ENCODE data around the gene PCDHA7. TPM values are rescaled to one million over a fixed set of nuclear protein-coding genes. Genes with fewer than 3 reads are reported as not detected.
"Not testable (repeated sequence)": the region's sequence is repeated elsewhere in the genome, so short reads cannot be mapped to it uniquely, and the experiment has no call there.

PCDHA7 gene
- total and polyA plus RNA-seq, 8 donors, result 0.19 to 0.96 (median 0.52) TPM

GRCh38 chr5:140801494-140801841 lies 32.6 kb upstream of the PCDHA7 start:
- peak overlapping the region in 2 of 4 donors; percentile 26 to 31 for H3K4me3 ChIP-seq
- H3K4me1 ChIP-seq, result no peaks in the 10 kb centered on the region
- DNase-seq (peak in 1 of 6 donors; percentile 38), ATAC-seq (peak in 3 of 4 donors; percentile 49 to 76 (median 58)), FAIRE-seq (no peak)
- no peak for TF ChIP-seq CTCF (IDR thresholded peaks at IDR 0.05)
- H3K27me3 ChIP-seq, result peaks cover 0 to 6% (median 0%) of the 10 kb centered on the region in 4 donors
- peaks cover 0 to 8% (median 2%) of the 10 kb centered on the region in 4 donors for H3K9me3 ChIP-seq
- H3K27ac ChIP-seq, result no peak overlapping the region
- intact Hi-C loops (cut with DNase I), result no loop called here
- 7 to 8% methylated on average over 16 of the region's 16 CpGs for WGBS, 2 donors
- no peaks in the 10 kb centered on the region for H3K36me3 ChIP-seq

DNA sequence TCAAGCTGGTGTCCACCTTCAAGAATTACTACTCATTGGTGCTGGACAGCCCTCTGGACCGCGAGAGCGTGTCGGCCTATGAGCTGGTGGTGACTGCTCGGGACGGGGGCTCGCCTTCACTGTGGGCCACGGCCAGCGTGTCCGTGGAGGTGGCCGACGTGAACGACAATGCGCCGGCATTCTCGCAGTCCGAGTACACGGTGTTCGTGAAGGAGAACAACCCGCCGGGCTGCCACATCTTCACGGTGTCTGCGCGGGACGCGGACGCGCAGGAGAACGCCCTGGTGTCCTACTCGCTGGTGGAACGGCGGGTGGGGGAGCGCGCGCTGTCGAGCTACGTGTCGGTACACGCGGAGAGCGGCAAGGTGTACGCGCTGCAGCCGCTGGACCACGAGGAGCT lies 31.7 kb upstream of the PCDHA7 start:
- H3K27me3 ChIP-seq; ATAC-seq; intact Hi-C loops (cut with DNase I); H3K4me1 ChIP-seq; H3K36me3 ChIP-seq; H3K9me3 ChIP-seq; FAIRE-seq; H3K27ac ChIP-seq; H3K4me3 ChIP-seq: not testable (repeated sequence)
- WGBS, 2 donors, result 34 to 36% methylated on average over 45 of the region's 45 CpGs
- DNase-seq, result peak in 1 of 6 donors; percentile 51

- H3K9me3 ChIP-seq, result peaks cover 0 to 8% (median 2%) of the 10 kb centered on the region in 4 donors
- no peak overlapping the region for H3K27ac ChIP-seq
- FAIRE-seq (no peak), ATAC-seq (no peak), DNase-seq (peak in 2 of 6 donors; percentile 50 to 60)
- H3K4me1 ChIP-seq, result no peaks in the 10 kb centered on the region
- 33 to 37% methylated on average over 47 to 53 of the region's 53 CpGs for WGBS, 2 donors
- intact Hi-C loops (cut with DNase I), result no loop called here
- H3K36me3 ChIP-seq, result no peaks in the 10 kb centered on the region
- peaks cover 0 to 5% (median 0%) of the 10 kb centered on the region in 4 donors for H3K27me3 ChIP-seq
- no peak for TF ChIP-seq CTCF (IDR thresholded peaks at IDR 0.05)
- no peak overlapping the region for H3K4me3 ChIP-seq
These were observed 31.2 kb upstream of the PCDHA7 start for GRCh38 chr5:140802781-140803271.

DNA sequence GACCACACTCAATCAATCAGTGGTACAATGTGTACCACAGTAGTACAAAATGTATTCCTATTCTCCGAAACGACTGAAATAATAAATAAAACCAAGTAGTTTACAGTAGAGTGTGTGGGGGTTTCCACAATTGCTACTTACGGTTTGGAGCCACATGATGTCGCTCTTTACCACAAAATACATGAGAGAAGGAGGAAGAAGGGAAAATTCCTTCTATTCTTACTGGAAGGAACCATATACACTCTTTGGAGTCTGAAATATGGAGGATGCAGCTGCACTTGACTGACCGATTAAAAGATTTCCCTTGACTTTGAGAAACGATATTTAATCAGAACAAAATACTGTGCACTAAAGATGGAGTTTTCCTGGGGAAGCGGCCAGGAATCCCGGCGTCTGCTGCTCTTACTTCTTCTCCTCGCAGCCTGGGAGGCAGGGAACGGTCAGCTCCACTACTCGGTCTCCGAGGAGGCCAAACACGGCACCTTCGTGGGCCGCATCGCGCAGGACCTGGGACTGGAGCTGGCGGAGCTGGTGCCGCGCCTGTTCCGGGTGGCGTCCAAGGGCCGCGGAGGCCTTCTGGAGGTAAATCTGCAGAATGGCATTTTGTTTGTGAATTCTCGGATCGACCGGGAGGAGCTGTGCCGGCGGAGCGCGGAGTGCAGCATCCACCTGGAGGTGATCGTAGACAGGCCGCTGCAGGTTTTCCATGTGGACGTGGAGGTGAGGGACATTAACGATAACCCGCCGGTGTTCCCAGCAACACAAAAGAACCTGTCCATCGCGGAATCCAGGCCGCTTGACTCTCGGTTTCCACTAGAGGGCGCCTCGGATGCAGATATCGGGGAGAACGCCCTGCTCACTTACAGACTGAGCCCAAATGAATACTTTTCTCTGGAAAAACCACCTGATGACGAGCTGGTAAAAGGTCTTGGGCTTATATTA lies 27.0 kb upstream of the PCDHA7 start, which contains the start of gene PCDHA4:
Gene PCDHA4 (plus strand): TSS at position 235 of the 942 bp plus-strand sequence.
- Histone ChIP-seq H3K27ac (peak within 1 kb of the TSS in 1 of 4 donors; percentile 39), H3K4me3 (peak within 1 kb of the TSS in 3 of 4 donors; percentile 7 to 31 (median 28)), H3K27me3 (peaks cover 0 to 8% (median 0%) of the 10 kb centered on the region in 4 donors), H3K4me1 (no peaks in the 10 kb centered on the region), H3K9me3 (peaks cover 0 to 8% (median 0%) of the 10 kb centered on the region in 4 donors), H3K36me3 (no peaks in the 10 kb centered on the region)
- FAIRE-seq, result no peak
- ATAC-seq, result peak; percentile 77 to 97 (median 94)
- intact Hi-C loops (cut with DNase I), result no loop called here
- DNase-seq, result peak in 4 of 6 donors; percentile 22 to 68 (median 61)
- WGBS, 2 donors, result 11 to 12% methylated on average over 34 to 41 of the region's 47 CpGs
- peak in 2 of 4 donors; percentile 22 to 37 for TF ChIP-seq CTCF (IDR thresholded peaks at IDR 0.05)

DNA sequence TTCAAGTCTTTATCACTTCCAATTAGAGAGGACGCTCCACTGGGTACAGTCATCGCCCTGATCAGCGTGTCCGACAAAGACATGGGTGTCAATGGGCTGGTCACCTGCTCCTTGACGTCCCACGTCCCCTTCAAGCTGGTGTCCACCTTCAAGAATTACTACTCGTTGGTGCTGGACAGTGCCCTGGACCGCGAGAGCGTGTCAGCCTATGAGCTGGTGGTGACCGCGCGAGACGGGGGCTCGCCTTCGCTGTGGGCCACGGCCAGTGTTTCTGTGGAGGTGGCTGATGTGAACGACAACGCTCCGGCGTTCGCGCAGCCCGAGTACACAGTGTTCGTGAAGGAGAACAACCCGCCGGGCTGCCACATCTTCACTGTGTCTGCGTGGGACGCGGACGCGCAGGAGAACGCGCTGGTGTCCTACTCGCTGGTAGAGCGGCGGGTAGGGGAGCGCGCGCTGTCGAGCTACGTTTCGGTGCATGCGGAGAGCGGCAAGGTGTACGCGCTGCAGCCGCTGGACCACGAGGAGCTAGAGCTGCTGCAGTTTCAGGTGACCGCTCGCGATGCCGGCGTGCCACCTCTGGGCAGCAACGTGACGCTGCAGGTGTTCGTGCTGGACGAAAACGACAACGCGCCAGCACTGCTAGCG lies 25.7 kb upstream of the PCDHA7 start:
- DNase-seq, result peak in 2 of 6 donors; percentile 40 to 41
- ATAC-seq; H3K27me3 ChIP-seq; H3K27ac ChIP-seq; H3K4me3 ChIP-seq; H3K9me3 ChIP-seq; H3K4me1 ChIP-seq; intact Hi-C loops (cut with DNase I); H3K36me3 ChIP-seq; FAIRE-seq: not testable (repeated sequence)
- WGBS, 2 donors, result 53 to 57% methylated on average over 59 to 62 of the region's 62 CpGs
